HepG2 (cell line): ENCODE data around the gene ATG9A. TPM values are rescaled to one million over a fixed set of nuclear protein-coding genes. Genes with fewer than 3 reads are reported as not detected.
A peak's percentile ranks its signal among the peaks of the same experiment; 100 is the strongest.

Source experiments
- ATAC-seq: fragments of 200-7000 bp; cut with Tn5 transposase; 3 replicates; pipeline ENCODE4 v1.9.1; 2020; ENCODE audit warnings: mild to moderate bottlenecking, moderate library complexity
- BruUV-seq: library from RNA; stranded (reverse); fragments of 400-500 nt; replicated peaks from 2 replicates; lab custom pipeline; 2021; lab: Mats Ljungman, UMichigan
- CTCF ChIA-PET: fragments of 300-600 bp; formaldehyde crosslinking; extraction: SDS; loops from one replicate; lab custom pipeline; 2021; ENCODE audit warnings: low total read pairs, inconsistent platforms, low intra/inter-chr PET ratio; lab: Yijun Ruan, JAX
- POLR2A ChIA-PET: fragments of 350-600 bp; sonication (Branson Sonifier 250); formaldehyde crosslinking; loops from one replicate; lab custom pipeline; 2020; ENCODE audit warnings: antibody characterized with exemption, inconsistent platforms; lab: Yijun Ruan, JAX
- DNase-seq: peaks from one replicate; pipeline ENCODE4 v3.0.0-alpha.2; 2015; ENCODE audit warnings: low spot score
- FAIRE-seq: peaks from 3 replicates; lab custom pipeline; 2011; peaks lifted over from hg19 to GRCh38; lab: Jason Lieb, UNC
- H2AFZ ChIP-seq: one replicate; pipeline ENCODE4 v1.6.1; 2011; ENCODE audit warnings: low read length, inconsistent platforms
- H3K27ac ChIP-seq: fragments of 300-600 bp; 3 replicates; pipeline ENCODE4 v1.8.0; 2011; ENCODE audit warnings: mixed run types, mild to moderate bottlenecking, mixed read lengths, low read length, inconsistent platforms; ENCODE audit not compliant: insufficient read depth; ENCODE audit errors: extremely low read length
- H3K27me3 ChIP-seq, 2 experiments: fragments of 200-600 bp in 1 of 2; 2 replicates in 1 of 2; 3 replicates in 1 of 2; pipeline versions ENCODE4 v1.6.0 to v1.8.0; 2011; ENCODE audit warnings: low read length in 2 of 2, mild to moderate bottlenecking in 2 of 2, moderate library complexity in 2 of 2, inconsistent platforms in 1 of 2; ENCODE audit not compliant: insufficient read depth in 2 of 2, control insufficient read depth in 1 of 2
- H3K36me3 ChIP-seq, 2 experiments: fragments of 200-600 bp in 1 of 2; replicated peaks in 1 of 2; 2 replicates in 1 of 2; 3 replicates in 1 of 2; pipeline versions ENCODE4 v1.5.1 to v1.8.0; 2011; ENCODE audit warnings: low read length in 2 of 2, inconsistent platforms in 1 of 2; ENCODE audit not compliant: insufficient read depth in 2 of 2, control insufficient read depth in 1 of 2
- H3K4me1 ChIP-seq: 2 replicates; pipeline ENCODE4 v1.5.1; 2012; ENCODE audit warnings: low read length, inconsistent platforms; ENCODE audit not compliant: insufficient read depth
- H3K4me2 ChIP-seq: 2 replicates; pipeline ENCODE4 v1.6.0; 2011; ENCODE audit warnings: low read depth, low read length, inconsistent platforms
- H3K4me3 ChIP-seq, 3 experiments: fragments of 200-600 bp in 1 of 3; sonication (generic), shearing (Covaris generic) in 1 of 3; replicated peaks in 1 of 3; 2 replicates each; pipeline ENCODE4 v1.5.1; 2011 to 2016; ENCODE audit warnings: low read length in 3 of 3, inconsistent platforms in 2 of 3, low read depth in 2 of 3, mild to moderate bottlenecking in 2 of 3, control low read depth in 1 of 3, mixed read lengths in 1 of 3; ENCODE audit not compliant: insufficient read depth in 1 of 3
- H3K79me2 ChIP-seq: one replicate; pipeline ENCODE4 v1.6.1; 2011; ENCODE audit warnings: low read length, inconsistent platforms; ENCODE audit not compliant: insufficient read depth
- H3K9ac ChIP-seq: 2 replicates; pipeline ENCODE4 v1.6.0; 2011; ENCODE audit warnings: mild to moderate bottlenecking, low read depth, low read length, inconsistent platforms; ENCODE audit not compliant: insufficient read depth
- H3K9me3 ChIP-seq: 2 replicates; pipeline ENCODE4 v1.5.1; 2012; ENCODE audit warnings: mild to moderate bottlenecking, low read length
- H4K20me1 ChIP-seq: 2 replicates; pipeline ENCODE4 v1.6.0; 2011; ENCODE audit warnings: inconsistent platforms, mild to moderate bottlenecking, low read length, moderate library complexity; ENCODE audit not compliant: insufficient read depth
- ATM ChIP-seq: fragments of 450-650 bp; IDR thresholded peaks from 2 replicates; pipeline ENCODE4 v1.7.1; 2017; ENCODE audit warnings: mild to moderate bottlenecking, borderline replicate concordance
- CCAR2 ChIP-seq: fragments of 200-400 bp; formaldehyde crosslinking; optimal IDR thresholded peaks from 2 replicates; pipeline ENCODE3; 2018; ENCODE audit warnings: low read depth, mild to moderate bottlenecking, low read length, moderate library complexity
- CHCHD3 ChIP-seq: sonication (generic); formaldehyde crosslinking; IDR thresholded peaks from 2 replicates; pipeline ENCODE4 v1.8.0; 2022; ENCODE audit warnings: mild to moderate bottlenecking, missing genetic modification reagents, moderate library complexity
- CHD2 ChIP-seq: IDR thresholded peaks from 2 replicates; pipeline ENCODE4 v1.6.1; 2011; ENCODE audit warnings: low read depth, low read length, improper control_type of control experiment
- MLLT10 ChIP-seq: sonication (generic); formaldehyde crosslinking; IDR thresholded peaks from 2 replicates; pipeline ENCODE4 v1.4.0; 2020; ENCODE audit warnings: missing genetic modification reagents
- TOE1 ChIP-seq: sonication (generic); formaldehyde crosslinking; IDR thresholded peaks from 2 replicates; pipeline ENCODE4 v1.4.0; 2020; ENCODE audit warnings: mild to moderate bottlenecking, missing genetic modification reagents
- WGBS: methylation state at CpG from one replicate; pipeline ENCODE4 v1.1.6; 2017; ENCODE audit warnings: low lambda C conversion rate; 5-methylcytosine and 5-hydroxymethylcytosine counted together
- in situ Hi-C: cut with HindIII; loops from 2 replicates; pipeline ENCODE4 v1.10.0; 2017; ENCODE audit warnings: low pct_unique_long_range_greater_than_20kb; ENCODE audit not compliant: extremely low pct_ligation_motif_present
- intact Hi-C: fragments of 100-400 bp; cut with micrococcal nuclease; formaldehyde crosslinking; loops from one replicate; pipeline ENCODE4 v1.10.0; 2022; ENCODE audit not compliant: unreplicated experiment
- polyA plus RNA-seq, 8 experiments: library from polyadenylated mRNA; depleted of rRNA in 3 of 8; stranded (reverse) in 7 of 8; unstranded in 1 of 8; fragments of >200 nt; fragmentation: Illumina TruSeq in 4 of 8; extraction: Trizol in 4 of 8; gene quantifications; 2 replicates each; pipeline versions ENCODE4 v1.2.1 to v1.2.3, GENCODE V29; 2011 to 2016; ENCODE audit warnings: low read depth in 4 of 8, missing spikeins in 1 of 8, mixed read lengths in 1 of 8; ENCODE audit not compliant: insufficient read depth in 1 of 8
- total RNA-seq, 5 experiments: library from RNA; depleted of rRNA; stranded (reverse); fragments of >200 nt; fragmentation: Illumina TruSeq; extraction: Trizol; gene quantifications; 2 replicates each; pipeline ENCODE4 v1.2.3, GENCODE V29; 2016; ENCODE audit warnings: low read depth in 1 of 5
- TF ChIP-seq, protein P1 (sequence below): sonication (generic); formaldehyde crosslinking; IDR thresholded peaks from 2 replicates; pipeline ENCODE4 v1.4.0; 2020; ENCODE audit warnings: missing genetic modification reagents
- TF ChIP-seq, protein P2 (sequence below): IDR thresholded peaks from 2 replicates; pipeline ENCODE4 v1.6.1; 2016; ENCODE audit warnings: missing compliant biosample characterization, missing genetic modification reagents, borderline replicate concordance
- TF ChIP-seq, protein P3 (sequence below): sonication (generic); formaldehyde crosslinking; IDR thresholded peaks from 2 replicates; pipeline ENCODE4 v1.5.0; 2020; ENCODE audit warnings: mild to moderate bottlenecking, missing genetic modification reagents
- TF ChIP-seq, protein P4 (sequence below): sonication (generic); formaldehyde crosslinking; IDR thresholded peaks from 2 replicates; pipeline ENCODE4 v1.5.0; 2020; ENCODE audit warnings: missing genetic modification reagents
- TF ChIP-seq, protein P5 (sequence below): sonication (generic); IDR thresholded peaks from 2 replicates; pipeline ENCODE4 v1.6.1; 2016; ENCODE audit warnings: low read depth, borderline replicate concordance

The ATG9A gene
- total and polyA plus RNA-seq, 2 of the 13 experiments (the other 11 are each of a cell fraction or from before 2014, with no cell fraction given): 35.0 to 131 TPM

DNA sequence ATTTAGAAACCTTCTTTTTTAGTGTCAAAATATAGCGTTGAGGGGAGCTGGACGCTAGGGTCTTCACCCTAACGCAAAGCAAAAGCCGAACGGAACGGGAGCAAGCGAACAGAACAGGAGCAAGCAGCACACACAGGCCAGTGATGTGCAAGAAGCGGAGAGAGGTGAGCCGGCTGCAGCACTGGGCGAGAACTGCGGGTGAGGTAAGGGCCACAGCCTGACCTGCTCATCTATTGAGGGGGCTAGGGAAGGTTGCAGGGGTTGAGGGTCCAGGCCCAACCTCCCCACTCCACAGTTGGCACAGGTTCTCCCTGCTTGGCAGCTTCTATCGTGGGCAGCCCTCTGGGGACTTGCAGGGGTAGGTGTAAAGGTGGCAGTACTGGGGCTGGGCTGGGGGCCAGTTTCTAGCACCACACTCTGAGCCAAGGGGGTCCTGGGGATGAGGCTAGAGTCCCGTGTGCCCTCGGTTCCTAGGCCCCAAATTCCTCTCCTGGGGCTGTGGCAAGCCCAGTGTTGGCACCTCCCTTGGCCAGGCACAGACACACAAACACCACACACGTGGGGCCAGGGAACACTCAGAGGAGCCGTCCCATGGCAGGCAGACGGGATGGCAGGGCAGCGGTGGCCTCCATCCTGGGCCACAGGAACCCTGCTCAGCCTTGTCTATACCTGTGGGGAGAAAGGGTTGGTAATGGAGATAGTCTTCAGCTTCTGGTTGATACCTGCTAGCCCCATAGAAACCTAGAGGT lies 9.5 kb downstream of the ATG9A start (continued):
- TF ChIP-seq ATM: no peak

DNA sequence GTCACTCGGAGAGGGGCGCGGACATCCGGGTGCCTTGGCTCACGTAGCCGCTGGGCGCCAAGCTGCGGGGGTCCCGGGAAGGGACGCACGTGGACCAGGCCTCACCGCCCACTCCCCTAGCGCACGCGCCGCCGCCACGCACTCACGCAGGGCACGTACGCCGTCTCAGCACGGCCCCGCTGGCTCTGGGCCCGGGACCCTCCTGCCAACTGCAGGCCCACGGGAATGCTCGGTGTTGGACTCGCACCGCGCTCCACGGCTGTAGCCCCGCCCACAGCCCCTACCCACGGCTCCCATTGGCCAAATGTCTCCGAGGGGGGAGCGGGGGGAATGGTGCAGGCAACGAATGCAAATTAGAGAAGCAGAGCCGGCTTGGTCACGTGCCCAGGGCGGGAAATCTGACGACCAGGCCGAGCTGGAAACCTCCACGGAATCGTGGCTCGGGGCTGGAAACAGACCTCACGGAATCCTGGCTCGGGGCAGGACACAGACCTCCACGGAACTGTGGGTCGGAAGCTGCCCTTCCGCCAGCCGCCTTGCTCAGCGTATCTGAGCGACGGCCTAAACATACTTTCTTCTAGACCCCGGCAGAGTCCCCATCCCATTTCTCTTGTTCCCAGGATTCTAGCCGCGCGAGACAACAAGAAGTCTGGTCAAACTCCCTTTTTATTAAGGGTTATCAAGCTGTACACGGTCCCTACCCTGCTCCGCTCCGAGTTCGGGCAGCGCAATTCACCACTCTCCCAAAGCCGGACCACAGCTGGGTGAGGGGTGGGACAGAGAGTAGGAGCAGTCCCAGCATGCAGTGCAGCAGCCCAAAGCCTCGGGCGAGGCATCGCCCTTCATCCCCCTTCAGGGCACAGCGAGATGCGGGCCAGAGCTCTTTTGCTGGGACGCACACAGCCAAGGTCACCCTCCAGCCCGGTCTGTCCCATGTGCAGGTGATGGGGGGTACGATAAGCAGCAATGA lies 10.4 kb downstream of the ATG9A start, which contains the start of gene ABCB6:
Gene ABCB6 (minus strand): TSS at position 227 of the 970 bp plus-strand sequence. CDS start 285 bp downstream, outside the sequence.
- TSS peak; percentile 57 for BruUV-seq
- Histone ChIP-seq H3K27me3 (no peaks in the 10 kb centered on the region), H3K27ac (peak within 1 kb of the TSS; percentile 92), H3K4me1 (peaks cover 43% of the 10 kb centered on the region), H3K79me2 (peaks cover 11% of the 10 kb centered on the region), H3K9ac (peak within 1 kb of the TSS; percentile 85), H4K20me1 (no peaks in the 10 kb centered on the region), H3K4me2 (peak within 1 kb of the TSS; percentile 99), H3K9me3 (no peaks in the 10 kb centered on the region), H2AFZ (no peak within 1 kb of the TSS), H3K36me3 (peaks cover 39 to 63% of the 10 kb centered on the region in 2 experiments), H3K4me3 (peak within 1 kb of the TSS; percentile 80 to 92 (median 85))
- ATAC-seq (peak; percentile 79), DNase-seq (peak; percentile 93), FAIRE-seq (peak; percentile 97)
- ChIA-PET CTCF (interaction anchor here (1.5 kb wide), 1 partner anchor 76 kb away, joined by 8 read pairs; no protein-coding TSS in a partner anchor), POLR2A (interaction anchor here (0.7 to 6.2 kb wide), 14 partner anchors 10 to 161 kb away, joined by 3 to 196 read pairs (median 16); partner anchors contain the start of genes ANKZF1, ATG9A, CNPPD1 and DNAJB2)
- WGBS: 74% methylated on average over 29 of the region's 71 CpGs
- intact Hi-C loops (loop anchor here (1.0 to 2.0 kb wide), 4 partner anchors 10 to 76 kb away; partner anchors contain the start of genes ANKZF1, ATG9A, CNPPD1 and NHEJ1), in situ Hi-C loops (no loop called here)
- TF ChIP-seq CHD2 (no peak), CCAR2 (no peak), MLLT10 (no peak), CHCHD3 (CRISPR knock-in tag) (peak; percentile 96), TOE1 (CRISPR knock-in tag) (peak; percentile 78; the same call in 1 of the 2 replicates)
- TF ChIP-seq, protein P1, sequence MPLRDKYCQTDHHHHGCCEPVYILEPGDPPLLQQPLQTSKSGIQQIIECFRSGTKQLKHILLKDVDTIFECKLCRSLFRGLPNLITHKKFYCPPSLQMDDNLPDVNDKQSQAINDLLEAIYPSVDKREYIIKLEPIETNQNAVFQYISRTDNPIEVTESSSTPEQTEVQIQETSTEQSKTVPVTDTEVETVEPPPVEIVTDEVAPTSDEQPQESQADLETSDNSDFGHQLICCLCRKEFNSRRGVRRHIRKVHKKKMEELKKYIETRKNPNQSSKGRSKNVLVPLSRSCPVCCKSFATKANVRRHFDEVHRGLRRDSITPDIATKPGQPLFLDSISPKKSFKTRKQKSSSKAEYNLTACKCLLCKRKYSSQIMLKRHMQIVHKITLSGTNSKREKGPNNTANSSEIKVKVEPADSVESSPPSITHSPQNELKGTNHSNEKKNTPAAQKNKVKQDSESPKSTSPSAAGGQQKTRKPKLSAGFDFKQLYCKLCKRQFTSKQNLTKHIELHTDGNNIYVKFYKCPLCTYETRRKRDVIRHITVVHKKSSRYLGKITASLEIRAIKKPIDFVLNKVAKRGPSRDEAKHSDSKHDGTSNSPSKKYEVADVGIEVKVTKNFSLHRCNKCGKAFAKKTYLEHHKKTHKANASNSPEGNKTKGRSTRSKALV (CRISPR knock-in tag): peak; percentile 80; the same call in 1 of the 2 replicates
- TF ChIP-seq, protein P2, sequence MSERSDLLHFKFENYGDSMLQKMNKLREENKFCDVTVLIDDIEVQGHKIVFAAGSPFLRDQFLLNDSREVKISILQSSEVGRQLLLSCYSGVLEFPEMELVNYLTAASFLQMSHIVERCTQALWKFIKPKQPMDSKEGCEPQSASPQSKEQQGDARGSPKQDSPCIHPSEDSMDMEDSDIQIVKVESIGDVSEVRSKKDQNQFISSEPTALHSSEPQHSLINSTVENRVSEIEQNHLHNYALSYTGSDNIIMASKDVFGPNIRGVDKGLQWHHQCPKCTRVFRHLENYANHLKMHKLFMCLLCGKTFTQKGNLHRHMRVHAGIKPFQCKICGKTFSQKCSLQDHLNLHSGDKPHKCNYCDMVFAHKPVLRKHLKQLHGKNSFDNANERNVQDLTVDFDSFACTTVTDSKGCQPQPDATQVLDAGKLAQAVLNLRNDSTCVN (CRISPR knock-in tag): peak; percentile 83
- TF ChIP-seq, protein P3, sequence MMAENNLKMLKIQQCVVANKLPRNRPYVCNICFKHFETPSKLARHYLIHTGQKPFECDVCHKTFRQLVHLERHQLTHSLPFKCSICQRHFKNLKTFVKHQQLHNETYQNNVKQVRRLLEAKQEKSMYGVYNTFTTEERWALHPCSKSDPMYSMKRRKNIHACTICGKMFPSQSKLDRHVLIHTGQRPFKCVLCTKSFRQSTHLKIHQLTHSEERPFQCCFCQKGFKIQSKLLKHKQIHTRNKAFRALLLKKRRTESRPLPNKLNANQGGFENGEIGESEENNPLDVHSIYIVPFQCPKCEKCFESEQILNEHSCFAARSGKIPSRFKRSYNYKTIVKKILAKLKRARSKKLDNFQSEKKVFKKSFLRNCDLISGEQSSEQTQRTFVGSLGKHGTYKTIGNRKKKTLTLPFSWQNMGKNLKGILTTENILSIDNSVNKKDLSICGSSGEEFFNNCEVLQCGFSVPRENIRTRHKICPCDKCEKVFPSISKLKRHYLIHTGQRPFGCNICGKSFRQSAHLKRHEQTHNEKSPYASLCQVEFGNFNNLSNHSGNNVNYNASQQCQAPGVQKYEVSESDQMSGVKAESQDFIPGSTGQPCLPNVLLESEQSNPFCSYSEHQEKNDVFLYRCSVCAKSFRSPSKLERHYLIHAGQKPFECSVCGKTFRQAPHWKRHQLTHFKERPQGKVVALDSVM: no peak
- TF ChIP-seq, protein P4, sequence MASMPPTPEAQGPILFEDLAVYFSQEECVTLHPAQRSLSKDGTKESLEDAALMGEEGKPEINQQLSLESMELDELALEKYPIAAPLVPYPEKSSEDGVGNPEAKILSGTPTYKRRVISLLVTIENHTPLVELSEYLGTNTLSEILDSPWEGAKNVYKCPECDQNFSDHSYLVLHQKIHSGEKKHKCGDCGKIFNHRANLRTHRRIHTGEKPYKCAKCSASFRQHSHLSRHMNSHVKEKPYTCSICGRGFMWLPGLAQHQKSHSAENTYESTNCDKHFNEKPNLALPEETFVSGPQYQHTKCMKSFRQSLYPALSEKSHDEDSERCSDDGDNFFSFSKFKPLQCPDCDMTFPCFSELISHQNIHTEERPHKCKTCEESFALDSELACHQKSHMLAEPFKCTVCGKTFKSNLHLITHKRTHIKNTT (CRISPR knock-in tag): no peak
- TF ChIP-seq, protein P5, sequence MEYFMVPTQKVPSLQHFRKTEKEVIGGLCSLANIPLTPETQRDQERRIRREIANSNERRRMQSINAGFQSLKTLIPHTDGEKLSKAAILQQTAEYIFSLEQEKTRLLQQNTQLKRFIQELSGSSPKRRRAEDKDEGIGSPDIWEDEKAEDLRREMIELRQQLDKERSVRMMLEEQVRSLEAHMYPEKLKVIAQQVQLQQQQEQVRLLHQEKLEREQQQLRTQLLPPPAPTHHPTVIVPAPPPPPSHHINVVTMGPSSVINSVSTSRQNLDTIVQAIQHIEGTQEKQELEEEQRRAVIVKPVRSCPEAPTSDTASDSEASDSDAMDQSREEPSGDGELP: 0 out of 2 replicates have a peak, but pooled peaks have one; percentile 11
